A549 (cell line): Measurements from ENCODE around the gene CDH5. TPM values are rescaled to one million over a fixed set of nuclear protein-coding genes. Genes with fewer than 3 reads are reported as not detected.

Experiments
- ATAC-seq, 2 experiments: fragments of 200-7000 bp in 1 of 2; fragments of >200 bp in 1 of 2; cut with Nextera tagmentation in 1 of 2; cut with Tn5 transposase in 1 of 2; 3 replicates each; pipeline versions ENCODE4 v1.8.0 to v1.9.1; 2018 to 2020; ENCODE audit warnings: mild to moderate bottlenecking in 1 of 2, moderate library complexity in 1 of 2
- CTCF ChIA-PET: fragments of 300-600 bp; sonication (Branson Sonifier 250); formaldehyde crosslinking; extraction: SDS; loops from one replicate; lab custom pipeline; 2021; ENCODE audit warnings: antibody characterized with exemption, inconsistent platforms; lab: Yijun Ruan, JAX
- POLR2A ChIA-PET: fragments of 350-600 bp; formaldehyde crosslinking; extraction: SDS; loops from one replicate; lab custom pipeline; 2021; ENCODE audit warnings: antibody characterized with exemption, inconsistent platforms; lab: Yijun Ruan, JAX
- DNase-seq, 2 experiments: peaks; one replicate each; pipeline versions ENCODE4 v3.0.0 to v3.0.0-alpha.2; 2011 to 2016; ENCODE audit warnings: low read depth in 1 of 2, low spot score in 1 of 2
- FAIRE-seq: peaks from 2 replicates; lab custom pipeline; 2011; peaks lifted over from hg19 to GRCh38; lab: Jason Lieb, UNC
- H3K27ac ChIP-seq, 2 experiments: fragments of >200 bp; sonication (Bioruptor Twin); formaldehyde crosslinking; 3 replicates each; pipeline ENCODE4 v1.5.1; 2016 to 2017
- H3K4me1 ChIP-seq: fragments of >200 bp; sonication (Bioruptor Twin); formaldehyde crosslinking; 3 replicates; pipeline ENCODE4 v1.6.1; 2016
- H3K4me2 ChIP-seq: fragments of >200 bp; sonication (Bioruptor Twin); formaldehyde crosslinking; 3 replicates; pipeline ENCODE4 v1.6.1; 2016
- H3K4me3 ChIP-seq: fragments of >200 bp; sonication (Bioruptor Twin); formaldehyde crosslinking; 3 replicates; pipeline ENCODE4 v1.5.1; 2016
- H3K9me3 ChIP-seq: fragments of >200 bp; sonication (Bioruptor Twin); formaldehyde crosslinking; 3 replicates; pipeline ENCODE4 v1.6.1; 2016
- BHLHE40 ChIP-seq: IDR thresholded peaks from 2 replicates; pipeline ENCODE4 v1.6.1; 2012; ENCODE audit warnings: low read depth, low read length, inconsistent platforms
- CBX2 ChIP-seq: fragments of 200-600 bp; sonication (generic); IDR thresholded peaks from 2 replicates; pipeline ENCODE4 v1.6.1; 2016; ENCODE audit warnings: low read depth, mild to moderate bottlenecking, borderline replicate concordance
- CHD4 ChIP-seq: fragments of 200-600 bp; sonication (generic); IDR thresholded peaks from 2 replicates; pipeline ENCODE4 v1.6.1; 2016; ENCODE audit warnings: antibody characterized with exemption, mild to moderate bottlenecking, borderline replicate concordance
- E2F6 ChIP-seq: IDR thresholded peaks from 2 replicates; pipeline ENCODE4 v1.6.1; 2012; ENCODE audit warnings: low read depth, borderline replicate concordance
- EHMT2 ChIP-seq: fragments of 200-600 bp; sonication (generic); IDR thresholded peaks from 2 replicates; pipeline ENCODE4 v1.6.1; 2016; ENCODE audit warnings: antibody characterized with exemption, low read depth, mild to moderate bottlenecking, moderate library complexity
- FOSB ChIP-seq: fragments of 250-450 bp; sonication (Bioruptor Pico); IDR thresholded peaks from 2 replicates; pipeline ENCODE4 v1.5.0; 2020; ENCODE audit warnings: mild to moderate bottlenecking, moderate library complexity
- FOSL2 ChIP-seq, 2 experiments: fragments of 450-650 bp in 1 of 2; fragments of >200 bp in 1 of 2; sonication (Bioruptor Twin) in 1 of 2; formaldehyde crosslinking; IDR thresholded peaks; 2 replicates each; pipeline versions ENCODE4 v1.5.0 to v1.6.1; 2016 to 2020; ENCODE audit warnings: mild to moderate bottlenecking in 1 of 2, moderate library complexity in 1 of 2
- GATA3 ChIP-seq: IDR thresholded peaks from 2 replicates; pipeline ENCODE4 v1.6.1; 2012; ENCODE audit warnings: borderline replicate concordance
- HDAC2 ChIP-seq: fragments of 200-600 bp; sonication (generic); IDR thresholded peaks from 2 replicates; pipeline ENCODE4 v1.6.1; 2016
- HES2 ChIP-seq: fragments of >200 bp; sonication (Bioruptor Twin); formaldehyde crosslinking; IDR thresholded peaks from 2 replicates; pipeline ENCODE4 v1.6.1; 2016
- HMGXB4 ChIP-seq: fragments of 250-450 bp; sonication (Bioruptor Pico); IDR thresholded peaks from 2 replicates; pipeline ENCODE4 v1.5.0; 2021; ENCODE audit warnings: mild to moderate bottlenecking, moderate library complexity, borderline replicate concordance
- HOXB13 ChIP-seq: fragments of 250-450 bp; sonication (Bioruptor Pico); IDR thresholded peaks from 2 replicates; pipeline ENCODE4 v1.5.0; 2020; ENCODE audit warnings: low read depth, mild to moderate bottlenecking, moderate library complexity
- HOXB5 ChIP-seq: fragments of 250-450 bp; sonication (Bioruptor Pico); IDR thresholded peaks from 2 replicates; pipeline ENCODE4 v1.5.0; 2020; ENCODE audit warnings: mild to moderate bottlenecking, moderate library complexity
- JUN ChIP-seq, 2 experiments: fragments of >200 bp; sonication (Bioruptor Twin); formaldehyde crosslinking; IDR thresholded peaks; 2 replicates in 1 of 2; 3 replicates in 1 of 2; pipeline ENCODE4 v1.6.1; 2016 to 2017
- JUNB ChIP-seq: fragments of >200 bp; sonication (Bioruptor Twin); formaldehyde crosslinking; IDR thresholded peaks from 2 replicates; pipeline ENCODE4 v1.6.1; 2016
- KDM1A ChIP-seq: fragments of 200-600 bp; sonication (generic); IDR thresholded peaks from 2 replicates; pipeline ENCODE4 v1.6.1; 2016; ENCODE audit warnings: low read depth, mild to moderate bottlenecking
- MAX ChIP-seq: IDR thresholded peaks from 2 replicates; pipeline ENCODE4 v1.6.1; 2012
- NFE2L2 ChIP-seq: fragments of 150-350 bp; conservative IDR thresholded peaks from 2 replicates; pipeline ENCODE4 v1.6.1; 2014; ENCODE audit warnings: low read length
- PBX3 ChIP-seq: IDR thresholded peaks from 2 replicates; pipeline ENCODE4 v1.6.1; 2012
- PHF8 ChIP-seq: fragments of 200-600 bp; sonication (generic); IDR thresholded peaks from 2 replicates; pipeline ENCODE4 v1.6.1; 2016; ENCODE audit warnings: low read depth, mild to moderate bottlenecking, antibody characterized with exemption, moderate library complexity, borderline replicate concordance
- POLR2A ChIP-seq: IDR thresholded peaks from 2 replicates; pipeline ENCODE4 v1.6.1; 2012; ENCODE audit warnings: mild to moderate bottlenecking, low read length
- REST ChIP-seq: fragments of 200-600 bp; sonication (generic); IDR thresholded peaks from 2 replicates; pipeline ENCODE4 v1.6.1; 2016; ENCODE audit warnings: antibody characterized with exemption, mild to moderate bottlenecking, moderate library complexity
- SREBF2 ChIP-seq: fragments of 450-650 bp; IDR thresholded peaks from 2 replicates; pipeline ENCODE4 v1.6.1; 2014; ENCODE audit warnings: mild to moderate bottlenecking, moderate library complexity
- ZC3H11A ChIP-seq: fragments of 450-650 bp; IDR thresholded peaks from 2 replicates; pipeline ENCODE4 v1.6.1; 2014; ENCODE audit warnings: antibody characterized with exemption, mild to moderate bottlenecking
- WGBS: methylation state at CpG from one replicate; pipeline ENCODE4 v1.1.6; 2017; ENCODE audit errors: missing lambda C conversion rate; 5-methylcytosine and 5-hydroxymethylcytosine counted together
- polyA plus RNA-seq, 4 experiments: library from polyadenylated mRNA; depleted of rRNA in 3 of 4; stranded (reverse); fragments of >200 nt; fragmentation: RNase III in 1 of 4; extraction: RNeasy Plus Mini Kit Qiagen cat#74134 plus additional on column Dnase treatment in 1 of 4; gene quantifications; 2 replicates in 3 of 4; 3 replicates in 1 of 4; pipeline ENCODE4 v1.2.3, GENCODE V29; 2011 to 2017

CDH5 gene
- polyA plus RNA-seq, 2 of the 4 experiments (the other 2 are of a cell fraction) = 0.01 TPM; not detected in 1

- 80% methylated on average over 6 of the region's 6 CpGs for WGBS
These were observed 76.2 kb downstream of the CDH5 start for GRCh38 chr16:66442502-66443268.

GRCh38 chr16:66443269-66443652, 76.8 kb downstream of the CDH5 start:
- WGBS = 84% methylated on average over 3 of the region's 3 CpGs
- H3K9me3 ChIP-seq = no peaks in the 10 kb centered on the region
- no peak overlapping the region for H3K4me2 ChIP-seq
- ATAC-seq = no peak
- no peak for FAIRE-seq
- DNase-seq = no peak
- no peak overlapping the region for H3K4me3 ChIP-seq
- POLR2A ChIA-PET = no interaction called here
- CTCF ChIA-PET = interaction anchor here (1.0 to 4.4 kb wide), 9 partner anchors 9 to 72 kb away, joined by 3 to 24 read pairs (median 6); no protein-coding TSS in a partner anchor
- H3K4me1 ChIP-seq = no peaks in the 10 kb centered on the region
- H3K27ac ChIP-seq = no peak overlapping the region
- TF ChIP-seq FOSL2 (IDR thresholded peaks at IDR 0.05) = no peak
- TF ChIP-seq FOSL2 (CRISPR knock-in tag; IDR thresholded peaks at IDR 0.05) = no peak
- no peak for TF ChIP-seq CBX2
- no peak for TF ChIP-seq SREBF2
- TF ChIP-seq GATA3 = no peak
- no peak for TF ChIP-seq HOXB13 (CRISPR knock-in tag)
- no peak for TF ChIP-seq BHLHE40
- no peak for TF ChIP-seq CHD4
- TF ChIP-seq PBX3 = no peak
- no peak for TF ChIP-seq KDM1A
- TF ChIP-seq NFE2L2 = no peak
- no peak for TF ChIP-seq HOXB5 (CRISPR knock-in tag)
- TF ChIP-seq JUNB = no peak
- no peak for TF ChIP-seq HMGXB4 (CRISPR knock-in tag)
- no peak for TF ChIP-seq FOSB (CRISPR knock-in tag)
- TF ChIP-seq JUN (IDR thresholded peaks at IDR 0.05) = no peak
- TF ChIP-seq MAX = no peak

More at GRCh38 chr16:66442502-66443268, 76.2 kb downstream of the CDH5 start:
- ATAC-seq (no peak), DNase-seq (no peak), FAIRE-seq (no peak)
- no peak overlapping the region for H3K27ac ChIP-seq
- no peak for TF ChIP-seq HDAC2
- no peak for TF ChIP-seq EHMT2
- TF ChIP-seq E2F6 = no peak
- TF ChIP-seq REST = no peak
- TF ChIP-seq POLR2A = no peak
- TF ChIP-seq PHF8 = no peak
- no peak for TF ChIP-seq ZC3H11A
- TF ChIP-seq MAX = no peak
- TF ChIP-seq HOXB13 (CRISPR knock-in tag) = no peak
- TF ChIP-seq HES2 = no peak
- H3K4me3 ChIP-seq = no peak overlapping the region
- ChIA-PET POLR2A (no interaction called here), CTCF (interaction anchor here (0.9 to 4.4 kb wide), 7 partner anchors 10 to 73 kb away, joined by 3 to 24 read pairs (median 4); no protein-coding TSS in a partner anchor)
- no peaks in the 10 kb centered on the region for H3K4me1 ChIP-seq
- no peak overlapping the region for H3K4me2 ChIP-seq
- H3K9me3 ChIP-seq = no peaks in the 10 kb centered on the region
